DOHH2 (cell line): ENCODE data around the gene PTX3.

ENCODE experiments used
- EZH2phosphoT487 ChIP-seq: fragments of 200-600 bp; sonication (generic); IDR thresholded peaks from 2 replicates; pipeline ENCODE4 v1.6.1; 2017; ENCODE audit warnings: borderline replicate concordance, mild to moderate bottlenecking, antibody characterized with exemption, low read length, moderate library complexity, mixed read lengths
- TF ChIP-seq, protein P1 (sequence below): fragments of 200-600 bp; sonication (generic); IDR thresholded peaks from one replicate; pipeline ENCODE4 v1.5.1; 2014; ENCODE audit warnings: antibody characterized with exemption, mild to moderate bottlenecking, low read depth, low read length; ENCODE audit not compliant: poor library complexity, severe bottlenecking

DNA sequence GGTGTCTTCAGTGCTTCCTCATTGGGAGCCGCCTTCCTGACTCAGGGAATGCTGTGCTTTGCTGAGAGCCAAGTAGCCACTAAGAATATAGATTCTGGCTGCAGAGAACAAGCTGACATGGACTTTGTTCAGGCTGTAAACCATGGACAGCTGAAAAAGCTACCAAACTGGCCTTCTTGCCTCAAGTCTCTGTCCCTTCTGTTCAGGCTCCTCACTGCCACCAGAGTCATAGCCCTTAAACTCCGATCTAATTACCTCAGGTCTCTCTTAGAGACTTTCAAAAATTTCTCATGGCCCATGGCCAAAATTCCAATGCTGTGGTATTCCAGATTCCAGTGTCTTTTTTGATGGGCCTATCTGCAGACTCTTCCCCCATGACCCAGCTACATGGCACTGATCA lies 19.4 kb upstream of the PTX3 start:
- TF ChIP-seq, protein P1, sequence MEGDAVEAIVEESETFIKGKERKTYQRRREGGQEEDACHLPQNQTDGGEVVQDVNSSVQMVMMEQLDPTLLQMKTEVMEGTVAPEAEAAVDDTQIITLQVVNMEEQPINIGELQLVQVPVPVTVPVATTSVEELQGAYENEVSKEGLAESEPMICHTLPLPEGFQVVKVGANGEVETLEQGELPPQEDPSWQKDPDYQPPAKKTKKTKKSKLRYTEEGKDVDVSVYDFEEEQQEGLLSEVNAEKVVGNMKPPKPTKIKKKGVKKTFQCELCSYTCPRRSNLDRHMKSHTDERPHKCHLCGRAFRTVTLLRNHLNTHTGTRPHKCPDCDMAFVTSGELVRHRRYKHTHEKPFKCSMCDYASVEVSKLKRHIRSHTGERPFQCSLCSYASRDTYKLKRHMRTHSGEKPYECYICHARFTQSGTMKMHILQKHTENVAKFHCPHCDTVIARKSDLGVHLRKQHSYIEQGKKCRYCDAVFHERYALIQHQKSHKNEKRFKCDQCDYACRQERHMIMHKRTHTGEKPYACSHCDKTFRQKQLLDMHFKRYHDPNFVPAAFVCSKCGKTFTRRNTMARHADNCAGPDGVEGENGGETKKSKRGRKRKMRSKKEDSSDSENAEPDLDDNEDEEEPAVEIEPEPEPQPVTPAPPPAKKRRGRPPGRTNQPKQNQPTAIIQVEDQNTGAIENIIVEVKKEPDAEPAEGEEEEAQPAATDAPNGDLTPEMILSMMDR: no peak
- TF ChIP-seq EZH2phosphoT487: no peak
